GM12864 (cell line): ENCODE results near the gene TAS2R41.
"Not testable (repeated sequence)": the region's sequence is repeated elsewhere in the genome, so short reads cannot be mapped to it uniquely, and the experiment has no call there.

Source experiments
- DNase-seq: peaks from one replicate; pipeline ENCODE4 v3.0.0-alpha.2; 2011; ENCODE audit warnings: low read depth
- H3K4me3 ChIP-seq: 2 replicates; pipeline ENCODE4 v1.5.1; 2011; ENCODE audit warnings: mild to moderate bottlenecking, low read depth, low read length, control low read depth
- TF ChIP-seq, protein P1 (sequence below): IDR thresholded peaks from 2 replicates; pipeline ENCODE4 v1.5.1; 2011; ENCODE audit warnings: low read depth, mild to moderate bottlenecking, moderate library complexity, low read length, control low read depth, inconsistent platforms; ENCODE audit errors: missing control alignments

The TAS2R41 gene

DNA sequence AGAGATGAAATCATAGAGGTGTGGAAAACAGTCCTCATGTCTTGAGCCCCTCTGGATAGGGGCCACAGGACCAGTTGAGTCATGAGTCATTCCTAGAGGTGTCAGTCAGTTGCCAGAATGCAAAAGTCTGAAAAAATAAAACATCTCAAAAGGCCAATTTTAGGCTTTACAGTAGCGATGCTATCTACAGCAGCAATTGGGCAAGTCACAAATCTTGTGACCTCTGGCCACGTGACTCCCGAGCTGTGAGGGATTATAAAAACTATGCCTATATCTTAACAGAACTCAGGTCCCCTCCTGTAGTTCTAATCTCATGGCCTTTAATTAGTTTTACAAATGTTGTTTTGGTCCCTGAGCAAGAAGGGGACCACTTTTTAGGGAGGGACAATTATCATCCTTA lies 15.6 kb upstream of the TAS2R41 start:
- TF ChIP-seq, protein P1, sequence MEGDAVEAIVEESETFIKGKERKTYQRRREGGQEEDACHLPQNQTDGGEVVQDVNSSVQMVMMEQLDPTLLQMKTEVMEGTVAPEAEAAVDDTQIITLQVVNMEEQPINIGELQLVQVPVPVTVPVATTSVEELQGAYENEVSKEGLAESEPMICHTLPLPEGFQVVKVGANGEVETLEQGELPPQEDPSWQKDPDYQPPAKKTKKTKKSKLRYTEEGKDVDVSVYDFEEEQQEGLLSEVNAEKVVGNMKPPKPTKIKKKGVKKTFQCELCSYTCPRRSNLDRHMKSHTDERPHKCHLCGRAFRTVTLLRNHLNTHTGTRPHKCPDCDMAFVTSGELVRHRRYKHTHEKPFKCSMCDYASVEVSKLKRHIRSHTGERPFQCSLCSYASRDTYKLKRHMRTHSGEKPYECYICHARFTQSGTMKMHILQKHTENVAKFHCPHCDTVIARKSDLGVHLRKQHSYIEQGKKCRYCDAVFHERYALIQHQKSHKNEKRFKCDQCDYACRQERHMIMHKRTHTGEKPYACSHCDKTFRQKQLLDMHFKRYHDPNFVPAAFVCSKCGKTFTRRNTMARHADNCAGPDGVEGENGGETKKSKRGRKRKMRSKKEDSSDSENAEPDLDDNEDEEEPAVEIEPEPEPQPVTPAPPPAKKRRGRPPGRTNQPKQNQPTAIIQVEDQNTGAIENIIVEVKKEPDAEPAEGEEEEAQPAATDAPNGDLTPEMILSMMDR: no peak
- no peak overlapping the region for H3K4me3 ChIP-seq
- DNase-seq: no peak

DNA sequence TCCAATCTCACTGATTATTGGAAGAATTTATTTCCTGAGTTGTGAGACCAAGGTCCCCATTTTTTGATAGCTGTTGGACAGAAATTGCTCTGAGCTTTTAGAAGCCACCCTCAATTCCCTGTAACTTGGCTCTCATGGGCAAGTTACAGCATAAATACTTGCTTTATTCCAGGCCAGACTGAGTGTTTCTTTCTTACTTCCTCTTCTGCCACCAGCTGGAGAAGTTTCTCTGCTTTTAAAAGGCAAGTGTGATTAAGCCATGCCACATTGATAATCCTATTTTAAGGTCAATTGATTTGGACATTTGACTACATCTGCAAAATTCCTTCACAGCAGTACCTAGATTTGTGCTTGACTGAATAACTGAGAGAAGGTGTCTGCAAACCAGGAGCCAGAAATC lies 14.1 kb upstream of the TAS2R41 start:
- TF ChIP-seq, protein P1: no peak
- H3K4me3 ChIP-seq: no peak overlapping the region
- DNase-seq: no peak

DNA sequence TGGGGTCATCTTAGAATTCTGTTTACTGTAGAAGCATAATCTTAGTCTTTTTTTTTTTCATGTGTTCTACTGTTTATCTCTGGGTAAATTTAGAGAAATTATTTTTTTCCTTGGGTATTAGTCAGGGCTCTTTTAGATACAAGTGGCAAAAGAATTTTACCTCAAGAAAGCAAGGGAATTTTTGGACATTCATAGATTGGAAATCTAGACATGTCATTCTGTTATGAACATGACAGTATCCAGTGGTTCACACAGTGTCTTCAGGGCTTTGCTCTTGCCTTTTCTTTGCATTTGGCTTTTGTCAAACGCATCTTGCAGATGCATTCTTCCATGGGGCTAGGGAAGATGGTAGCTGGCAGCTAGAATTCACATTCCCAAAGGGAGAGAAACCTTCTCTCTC lies 13.7 kb upstream of the TAS2R41 start:
- TF ChIP-seq, protein P1: no peak
- H3K4me3 ChIP-seq: no peak overlapping the region
- no peak for DNase-seq

DNA sequence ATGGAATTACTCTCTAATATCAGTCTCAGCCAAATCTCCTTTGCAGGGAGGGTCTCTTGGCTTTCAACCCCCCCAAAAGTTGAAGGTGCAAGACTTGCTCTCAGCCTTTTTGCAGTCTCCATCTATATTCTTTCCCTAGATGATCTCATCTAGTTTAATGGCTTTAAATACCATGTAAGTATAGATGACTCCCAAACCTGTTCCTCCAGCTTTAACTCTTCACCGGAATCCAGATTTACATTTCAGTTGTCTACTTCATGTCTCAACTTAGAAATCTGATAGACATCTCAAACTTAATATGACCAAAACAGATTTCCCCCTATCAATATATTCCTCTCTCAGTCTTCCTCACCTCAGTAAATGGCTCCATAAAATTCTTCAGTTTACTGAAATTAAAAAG lies 9.9 kb upstream of the TAS2R41 start:
- TF ChIP-seq, protein P1: no peak
- H3K4me3 ChIP-seq: no peak overlapping the region
- DNase-seq: no peak

DNA sequence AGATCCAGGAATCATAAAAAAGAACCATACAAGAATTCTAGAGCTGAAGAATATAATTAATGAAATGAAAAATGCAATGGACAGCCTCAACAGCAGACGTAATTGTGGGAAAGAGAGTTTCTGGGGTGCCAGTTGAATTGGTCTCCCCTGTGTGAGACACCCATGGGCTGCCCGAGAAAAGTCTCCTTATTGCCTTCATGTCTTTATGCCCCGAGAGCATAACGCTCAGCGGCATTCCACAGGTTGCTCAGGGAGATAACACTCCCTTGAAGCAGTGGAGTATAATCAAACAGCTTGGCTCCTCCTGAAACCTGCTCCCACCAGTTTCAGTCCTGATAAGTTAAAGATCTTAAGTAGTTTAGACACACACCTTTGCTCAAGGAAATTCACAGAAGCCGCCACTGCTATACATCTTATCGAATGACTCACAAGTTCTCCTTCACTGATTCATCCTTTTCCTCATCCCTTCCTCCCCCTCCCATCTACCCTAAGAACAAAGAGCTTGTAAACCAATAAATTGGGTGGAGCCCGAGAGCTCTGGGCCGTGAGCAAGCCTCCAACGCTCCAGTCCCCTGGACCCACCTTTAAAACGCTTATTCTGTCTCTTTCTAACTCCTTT lies 5.5 kb upstream of the TAS2R41 start:
- DNase-seq: not testable (repeated sequence)

DNA sequence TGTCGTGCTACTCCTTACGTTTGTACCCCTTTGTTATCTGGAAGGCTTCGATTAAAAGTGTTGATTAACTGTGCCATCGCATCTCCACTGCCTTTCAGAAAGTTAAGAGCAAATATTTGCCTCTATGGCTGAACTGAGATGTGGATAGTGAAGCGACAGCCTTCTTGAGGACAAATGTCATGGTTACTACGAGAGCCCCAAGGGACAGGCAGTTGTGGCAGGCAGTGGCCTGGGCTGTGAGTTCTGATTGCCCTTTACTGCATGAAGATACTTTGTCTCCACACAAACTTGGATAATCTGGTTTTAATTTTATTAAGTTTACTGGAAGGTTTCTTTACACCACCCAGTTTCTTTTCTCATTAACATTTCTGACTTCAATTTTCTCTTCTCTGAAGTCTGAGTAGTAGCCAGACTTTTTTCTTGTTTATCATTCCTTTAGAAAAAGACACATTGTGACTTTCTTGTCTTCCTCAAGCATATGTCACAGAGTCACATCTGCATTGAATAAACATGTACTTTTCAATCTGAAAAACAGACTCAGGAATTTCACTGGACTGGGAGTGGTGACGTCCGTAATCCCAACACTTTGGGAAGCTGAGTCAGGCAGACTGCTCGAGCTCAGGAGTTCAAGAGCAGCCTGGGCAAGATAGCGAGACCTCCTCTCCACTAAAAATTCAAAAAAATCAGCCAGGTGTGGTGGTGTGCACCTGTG lies 1.5 kb downstream of the TAS2R41 start:
- TF ChIP-seq, protein P1: no peak
- no peak for DNase-seq
- H3K4me3 ChIP-seq: no peak overlapping the region

More for the DNA sequence above, 5.5 kb upstream of the TAS2R41 start:
- not testable (repeated sequence) for H3K4me3 ChIP-seq

DNA sequence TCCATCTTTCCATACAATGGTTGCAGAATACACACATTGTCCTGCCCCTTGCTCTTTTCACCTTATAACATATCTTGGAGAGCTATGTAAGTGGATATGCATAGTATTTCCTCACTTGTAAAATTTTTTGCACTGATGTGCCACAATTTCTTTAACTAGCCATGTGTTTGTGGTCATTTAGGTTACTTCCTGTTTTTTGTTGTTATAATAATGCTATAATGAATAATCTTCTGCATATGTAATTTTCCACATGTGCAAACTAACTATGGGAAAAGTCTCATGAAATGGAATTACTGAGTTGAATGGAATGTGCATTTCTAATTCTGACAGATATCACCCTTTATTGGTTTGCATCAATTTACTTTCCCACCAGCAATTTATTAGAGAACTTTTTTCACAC lies 2.8 kb downstream of the TAS2R41 start:
- DNase-seq: no peak
- H3K4me3 ChIP-seq: no peak overlapping the region
- TF ChIP-seq, protein P1: no peak
